IMR-90 (cell line): Measurements from ENCODE around the gene SYNM. TPM values are rescaled to one million over a fixed set of nuclear protein-coding genes. Genes with fewer than 3 reads are reported as not detected.

ENCODE experiments used
- ATAC-seq: fragments of 200-7000 bp; cut with Tn5 transposase; 2 replicates; pipeline ENCODE4 v1.9.1; 2020; ENCODE audit warnings: low read depth, mild to moderate bottlenecking, moderate library complexity
- BruUV-seq: library from RNA; stranded (reverse); fragments of 400-500 nt; replicated peaks from 2 replicates; lab custom pipeline; 2021; lab: Mats Ljungman, UMichigan
- CTCF ChIA-PET: fragments of 300-600 bp; formaldehyde crosslinking; extraction: SDS; loops from one replicate; lab custom pipeline; 2021; ENCODE audit warnings: antibody characterized with exemption; lab: Yijun Ruan, JAX
- POLR2A ChIA-PET: fragments of 300-600 bp; sonication (Branson Sonifier 250); formaldehyde crosslinking; loops from one replicate; lab custom pipeline; 2022; ENCODE audit warnings: antibody characterized with exemption; ENCODE audit not compliant: unreplicated experiment; lab: Charles Lee
- DNase-seq: peaks from one replicate; pipeline ENCODE4 v3.0.0; 2013
- H2AFZ ChIP-seq: replicated peaks from 2 replicates; pipeline ENCODE3; 2013; ENCODE audit warnings: low read length, mild to moderate bottlenecking; ENCODE audit not compliant: poor library complexity
- H2AK5ac ChIP-seq: 2 replicates; pipeline ENCODE4 v1.6.1; 2013; ENCODE audit warnings: low read depth, low read length, inconsistent platforms
- H2AK9ac ChIP-seq: replicated peaks from 2 replicates; pipeline ENCODE3; 2013; ENCODE audit warnings: mild to moderate bottlenecking, low read depth, low read length, moderate library complexity; ENCODE audit not compliant: poor library complexity
- H2BK120ac ChIP-seq: 2 replicates; pipeline ENCODE4 v1.6.1; 2013; ENCODE audit warnings: low read depth, low read length, inconsistent platforms
- H2BK15ac ChIP-seq: 3 replicates; pipeline ENCODE4 v1.6.1; 2013; ENCODE audit warnings: low read depth, low read length, inconsistent platforms
- H2BK20ac ChIP-seq: 2 replicates; pipeline ENCODE4 v1.6.1; 2013; ENCODE audit warnings: low read depth, mild to moderate bottlenecking, inconsistent platforms, low read length, moderate library complexity
- H2BK5ac ChIP-seq: 2 replicates; pipeline ENCODE4 v1.6.1; 2013; ENCODE audit warnings: mild to moderate bottlenecking, low read depth, low read length, inconsistent platforms; ENCODE audit not compliant: poor library complexity, severe bottlenecking
- H3K14ac ChIP-seq: replicated peaks from 2 replicates; pipeline ENCODE4 v1.6.1; 2013; ENCODE audit warnings: low read depth, low read length, inconsistent platforms
- H3K18ac ChIP-seq: 2 replicates; pipeline ENCODE4 v1.6.1; 2013; ENCODE audit warnings: low read depth, low read length, control low read depth
- H3K23ac ChIP-seq: 2 replicates; pipeline ENCODE4 v1.6.1; 2013; ENCODE audit warnings: low read depth, low read length, inconsistent platforms
- H3K27ac ChIP-seq: 2 replicates; pipeline ENCODE4 v1.5.1; 2013; ENCODE audit warnings: mild to moderate bottlenecking, control low read depth, low read length; ENCODE audit not compliant: insufficient read depth
- H3K27me3 ChIP-seq: 2 replicates; pipeline ENCODE4 v1.6.1; 2013; ENCODE audit warnings: low read length; ENCODE audit not compliant: control insufficient read depth, insufficient read depth
- H3K36me3 ChIP-seq: 2 replicates; pipeline ENCODE4 v1.6.1; 2013; ENCODE audit warnings: low read length, mixed read lengths; ENCODE audit not compliant: control insufficient read depth, insufficient read depth
- H3K4ac ChIP-seq: 2 replicates; pipeline ENCODE4 v1.6.1; 2013; ENCODE audit warnings: low read depth, low read length, inconsistent platforms
- H3K4me1 ChIP-seq: 2 replicates; pipeline ENCODE4 v1.6.1; 2013; ENCODE audit warnings: low read length, mixed read lengths; ENCODE audit not compliant: control insufficient read depth, insufficient read depth
- H3K4me2 ChIP-seq: 2 replicates; pipeline ENCODE4 v1.6.1; 2013; ENCODE audit warnings: low read depth, mild to moderate bottlenecking, control low read depth, low read length, moderate library complexity
- H3K4me3 ChIP-seq: 2 replicates; pipeline ENCODE4 v1.5.1; 2013; ENCODE audit warnings: low read depth, mild to moderate bottlenecking, control low read depth, low read length, moderate library complexity; ENCODE audit not compliant: insufficient read depth
- H3K56ac ChIP-seq: 2 replicates; pipeline ENCODE4 v1.6.1; 2013; ENCODE audit warnings: low read length, inconsistent platforms; ENCODE audit not compliant: insufficient read depth; ENCODE audit errors: extremely low read depth
- H3K79me1 ChIP-seq, 2 experiments: 2 replicates each; pipeline ENCODE4 v1.6.1; 2013; ENCODE audit warnings: low read length in 2 of 2, inconsistent platforms in 1 of 2, low read depth in 1 of 2
- H3K9ac ChIP-seq: 2 replicates; pipeline ENCODE4 v1.6.1; 2013; ENCODE audit warnings: low read depth, low read length, control low read depth
- H3K9me1 ChIP-seq: 2 replicates; pipeline ENCODE4 v1.6.1; 2013; ENCODE audit warnings: low read length, inconsistent platforms; ENCODE audit not compliant: insufficient read depth
- H3K9me3 ChIP-seq: 2 replicates; pipeline ENCODE4 v1.6.1; 2013; ENCODE audit warnings: low read length; ENCODE audit not compliant: control insufficient read depth, insufficient read depth
- H4K20me1 ChIP-seq: 2 replicates; pipeline ENCODE4 v1.6.1; 2013; ENCODE audit warnings: low read length, inconsistent platforms; ENCODE audit not compliant: insufficient read depth
- H4K5ac ChIP-seq: 2 replicates; pipeline ENCODE4 v1.6.1; 2013; ENCODE audit warnings: mild to moderate bottlenecking, low read depth, low read length, control low read depth
- H4K8ac ChIP-seq, 2 experiments: 2 replicates each; pipeline ENCODE4 v1.6.1; 2013; ENCODE audit warnings: low read depth in 2 of 2, low read length in 2 of 2, control low read depth in 1 of 2, inconsistent platforms in 1 of 2
- H4K91ac ChIP-seq: 2 replicates; pipeline ENCODE4 v1.6.1; 2013; ENCODE audit warnings: low read depth, low read length, inconsistent platforms; ENCODE audit not compliant: insufficient read depth
- BHLHE40 ChIP-seq: fragments of 150-350 bp; IDR thresholded peaks from 2 replicates; pipeline ENCODE4 v1.6.1; 2016; ENCODE audit warnings: mild to moderate bottlenecking, low read depth, low read length
- CEBPB ChIP-seq: IDR thresholded peaks from 2 replicates; pipeline ENCODE4 v1.6.1; 2012; ENCODE audit warnings: low read depth, low read length, improper control_type of control experiment
- CHD1 ChIP-seq: IDR thresholded peaks from 2 replicates; pipeline ENCODE4 v1.6.1; 2012; ENCODE audit warnings: low read depth, low read length, improper control_type of control experiment
- FOS ChIP-seq: fragments of 150-350 bp; IDR thresholded peaks from 2 replicates; pipeline ENCODE4 v1.6.1; 2016; ENCODE audit warnings: low read depth, low read length
- MAFK ChIP-seq: IDR thresholded peaks from 2 replicates; pipeline ENCODE4 v1.6.1; 2012; ENCODE audit warnings: low read depth, low read length, improper control_type of control experiment
- MAZ ChIP-seq: IDR thresholded peaks from 2 replicates; pipeline ENCODE4 v1.6.1; 2012; ENCODE audit warnings: low read depth, mild to moderate bottlenecking, low read length, improper control_type of control experiment, moderate library complexity, borderline replicate concordance
- MXI1 ChIP-seq: IDR thresholded peaks from 2 replicates; pipeline ENCODE4 v1.6.1; 2012; ENCODE audit warnings: low read depth, mild to moderate bottlenecking, low read length, moderate library complexity, borderline replicate concordance
- NFE2L2 ChIP-seq: fragments of 150-350 bp; IDR thresholded peaks from 2 replicates; pipeline ENCODE4 v1.6.1; 2016; ENCODE audit warnings: low read depth, mild to moderate bottlenecking, low read length
- POLR2A ChIP-seq: IDR thresholded peaks from 2 replicates; pipeline ENCODE4 v1.6.1; 2012; ENCODE audit warnings: mild to moderate bottlenecking, low read depth, low read length
- RAD21 ChIP-seq: IDR thresholded peaks from 2 replicates; pipeline ENCODE4 v1.6.1; 2012; ENCODE audit warnings: low read length, improper control_type of control experiment
- RCOR1 ChIP-seq: IDR thresholded peaks from 2 replicates; pipeline ENCODE4 v1.6.1; 2012; ENCODE audit warnings: mild to moderate bottlenecking, low read length, improper control_type of control experiment; ENCODE audit not compliant: insufficient replicate concordance
- RFX5 ChIP-seq: IDR thresholded peaks from 2 replicates; pipeline ENCODE4 v1.8.0; 2012; ENCODE audit warnings: low read depth, mild to moderate bottlenecking, low read length, moderate library complexity
- SMC3 ChIP-seq: fragments of 150-350 bp; IDR thresholded peaks from 2 replicates; pipeline ENCODE4 v1.6.1; 2016; ENCODE audit warnings: low read depth, mild to moderate bottlenecking, antibody characterized with exemption, low read length, moderate library complexity
- WGBS, 2 experiments: methylation state at CpG; one replicate each; pipeline versions ENCODE4 v1.1.5 to v1.1.7; 2013; ENCODE audit warnings: missing lambda C conversion rate in 2 of 2; ENCODE audit not compliant: insufficient read length in 1 of 2; ENCODE audit errors: extremely low coverage in 2 of 2; 5-methylcytosine and 5-hydroxymethylcytosine counted together
- dilution Hi-C: fragments of 300-500 bp; cut with HindIII; formaldehyde crosslinking; loops from one replicate; pipeline ENCODE4 v1.14.3; 2018; ENCODE audit warnings: low sequenced_read_pairs; ENCODE audit not compliant: unreplicated experiment
- in situ Hi-C: fragments of 300-500 bp; cut with MboI; formaldehyde crosslinking; loops from 3 replicates; pipeline ENCODE4 v1.14.3; 2019; ENCODE audit warnings: low sequenced_read_pairs, inconsistent platforms, mixed read lengths
- intact Hi-C: fragments of 100-400 bp; cut with micrococcal nuclease; formaldehyde crosslinking; loops from 2 replicates; pipeline ENCODE4 v1.10.0; 2022
- polyA plus RNA-seq, 3 experiments: library from polyadenylated mRNA; depleted of rRNA; stranded (reverse); fragments of >200 nt; gene quantifications; 2 replicates each; pipeline ENCODE4 v1.2.3, GENCODE V29; 2012; ENCODE audit warnings: low replicate concordance in 1 of 3
- total RNA-seq: library from RNA; depleted of rRNA; stranded (reverse); fragments of >200 nt; gene quantifications from 2 replicates; pipeline ENCODE4 v1.2.3, GENCODE V29; 2012
- TF ChIP-seq, protein P1 (sequence below): fragments of 150-350 bp; IDR thresholded peaks from 2 replicates; pipeline ENCODE4 v1.6.1; 2017; ENCODE audit warnings: mild to moderate bottlenecking, antibody characterized with exemption, low read length, low read depth
- TF ChIP-seq, protein P2 (sequence below): fragments of 150-350 bp; IDR thresholded peaks from 2 replicates; pipeline ENCODE4 v1.6.1; 2016; ENCODE audit warnings: low read depth, mild to moderate bottlenecking, low read length, moderate library complexity, borderline replicate concordance
- TF ChIP-seq, protein P3 (sequence below): conservative IDR thresholded peaks from 2 replicates; pipeline ENCODE4 v1.5.1; 2012; ENCODE audit warnings: mild to moderate bottlenecking, low read depth, low read length, improper control_type of control experiment

Gene SYNM
- total and polyA plus RNA-seq, 2 of the 4 experiments (the other 2 are of a cell fraction): 2.1 to 3.4 TPM

DNA sequence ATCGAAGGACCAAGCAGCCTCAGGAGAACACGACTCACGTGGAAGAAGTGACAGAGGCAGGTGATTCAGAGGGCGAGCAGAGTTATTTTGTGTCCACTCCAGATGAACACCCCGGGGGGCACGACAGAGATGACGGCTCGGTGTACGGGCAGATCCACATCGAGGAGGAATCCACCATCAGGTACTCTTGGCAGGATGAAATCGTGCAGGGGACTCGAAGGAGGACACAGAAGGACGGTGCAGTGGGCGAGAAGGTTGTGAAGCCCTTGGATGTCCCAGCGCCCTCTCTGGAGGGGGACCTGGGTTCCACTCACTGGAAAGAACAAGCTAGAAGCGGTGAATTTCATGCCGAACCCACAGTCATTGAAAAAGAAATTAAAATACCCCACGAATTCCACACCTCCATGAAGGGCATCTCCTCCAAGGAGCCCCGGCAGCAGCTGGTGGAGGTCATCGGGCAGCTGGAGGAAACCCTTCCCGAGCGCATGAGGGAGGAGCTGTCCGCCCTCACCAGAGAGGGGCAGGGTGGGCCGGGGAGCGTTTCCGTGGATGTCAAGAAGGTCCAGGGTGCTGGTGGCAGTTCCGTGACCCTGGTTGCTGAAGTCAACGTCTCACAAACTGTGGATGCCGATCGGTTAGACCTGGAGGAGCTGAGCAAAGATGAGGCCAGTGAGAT, 26.0 kb downstream of the SYNM start:
- Histone ChIP-seq H3K27me3 (no peaks in the 10 kb centered on the region), H2BK120ac (no peak overlapping the region), H3K56ac (no peak overlapping the region), H3K14ac (no peak overlapping the region), H3K4ac (no peak overlapping the region), H3K18ac (no peak overlapping the region), H3K4me2 (no peak overlapping the region), H3K36me3 (peaks cover 8% of the 10 kb centered on the region), H3K27ac (no peak overlapping the region), H4K91ac (no peak overlapping the region), H3K9me1 (peaks cover 22% of the 10 kb centered on the region), H2AFZ (no peak overlapping the region), H3K79me1 (peaks cover 0 to 34% of the 10 kb centered on the region in 2 experiments; a peak in 2 of 4 replicates), H2BK15ac (no peak overlapping the region), H4K8ac (no peak overlapping the region), H3K9ac (no peak overlapping the region), H3K23ac (no peak overlapping the region), H2BK5ac (no peak overlapping the region), H3K9me3 (no peaks in the 10 kb centered on the region), H2BK20ac (no peak overlapping the region), H2AK5ac (no peak overlapping the region), H4K20me1 (peaks cover 4% of the 10 kb centered on the region; the same call in 1 of the 2 replicates), H3K4me1 (peaks cover 5% of the 10 kb centered on the region), H4K5ac (no peak overlapping the region), H3K4me3 (no peak overlapping the region), H2AK9ac (no peak overlapping the region)
- in situ Hi-C loops: no loop called here
- CTCF ChIA-PET: no interaction called here
- dilution Hi-C loops: no loop called here
- ATAC-seq: no peak
- DNase-seq: no peak
- TF ChIP-seq, protein P1, sequence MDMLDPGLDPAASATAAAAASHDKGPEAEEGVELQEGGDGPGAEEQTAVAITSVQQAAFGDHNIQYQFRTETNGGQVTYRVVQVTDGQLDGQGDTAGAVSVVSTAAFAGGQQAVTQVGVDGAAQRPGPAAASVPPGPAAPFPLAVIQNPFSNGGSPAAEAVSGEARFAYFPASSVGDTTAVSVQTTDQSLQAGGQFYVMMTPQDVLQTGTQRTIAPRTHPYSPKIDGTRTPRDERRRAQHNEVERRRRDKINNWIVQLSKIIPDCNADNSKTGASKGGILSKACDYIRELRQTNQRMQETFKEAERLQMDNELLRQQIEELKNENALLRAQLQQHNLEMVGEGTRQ: no peak
- TF ChIP-seq MAFK: no peak
- no peak for TF ChIP-seq RAD21
- TF ChIP-seq FOS: no peak
- TF ChIP-seq, protein P2, sequence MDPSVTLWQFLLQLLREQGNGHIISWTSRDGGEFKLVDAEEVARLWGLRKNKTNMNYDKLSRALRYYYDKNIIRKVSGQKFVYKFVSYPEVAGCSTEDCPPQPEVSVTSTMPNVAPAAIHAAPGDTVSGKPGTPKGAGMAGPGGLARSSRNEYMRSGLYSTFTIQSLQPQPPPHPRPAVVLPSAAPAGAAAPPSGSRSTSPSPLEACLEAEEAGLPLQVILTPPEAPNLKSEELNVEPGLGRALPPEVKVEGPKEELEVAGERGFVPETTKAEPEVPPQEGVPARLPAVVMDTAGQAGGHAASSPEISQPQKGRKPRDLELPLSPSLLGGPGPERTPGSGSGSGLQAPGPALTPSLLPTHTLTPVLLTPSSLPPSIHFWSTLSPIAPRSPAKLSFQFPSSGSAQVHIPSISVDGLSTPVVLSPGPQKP: no peak
- no peak for TF ChIP-seq BHLHE40
- TF ChIP-seq POLR2A: no peak
- no peak for TF ChIP-seq CHD1
- TF ChIP-seq RCOR1: no peak
- no peak for TF ChIP-seq CEBPB
- TF ChIP-seq MAZ: no peak
- TF ChIP-seq NFE2L2: no peak
- TF ChIP-seq, protein P3, sequence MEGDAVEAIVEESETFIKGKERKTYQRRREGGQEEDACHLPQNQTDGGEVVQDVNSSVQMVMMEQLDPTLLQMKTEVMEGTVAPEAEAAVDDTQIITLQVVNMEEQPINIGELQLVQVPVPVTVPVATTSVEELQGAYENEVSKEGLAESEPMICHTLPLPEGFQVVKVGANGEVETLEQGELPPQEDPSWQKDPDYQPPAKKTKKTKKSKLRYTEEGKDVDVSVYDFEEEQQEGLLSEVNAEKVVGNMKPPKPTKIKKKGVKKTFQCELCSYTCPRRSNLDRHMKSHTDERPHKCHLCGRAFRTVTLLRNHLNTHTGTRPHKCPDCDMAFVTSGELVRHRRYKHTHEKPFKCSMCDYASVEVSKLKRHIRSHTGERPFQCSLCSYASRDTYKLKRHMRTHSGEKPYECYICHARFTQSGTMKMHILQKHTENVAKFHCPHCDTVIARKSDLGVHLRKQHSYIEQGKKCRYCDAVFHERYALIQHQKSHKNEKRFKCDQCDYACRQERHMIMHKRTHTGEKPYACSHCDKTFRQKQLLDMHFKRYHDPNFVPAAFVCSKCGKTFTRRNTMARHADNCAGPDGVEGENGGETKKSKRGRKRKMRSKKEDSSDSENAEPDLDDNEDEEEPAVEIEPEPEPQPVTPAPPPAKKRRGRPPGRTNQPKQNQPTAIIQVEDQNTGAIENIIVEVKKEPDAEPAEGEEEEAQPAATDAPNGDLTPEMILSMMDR: no peak
- TF ChIP-seq SMC3: no peak
- no peak for TF ChIP-seq RFX5
- no peak for TF ChIP-seq MXI1
- BruUV-seq: no TSS peak
- intact Hi-C loops: no loop called here
- 92% methylated on average over 23 of the region's 30 CpGs; no CpG with 5 or more reads in 1 of the 2 experiments for WGBS, 2 experiments
- POLR2A ChIA-PET: no interaction called here
